Natural killer cell (primary cell): ENCODE data around the gene CGGBP1. TPM values are rescaled to one million over a fixed set of nuclear protein-coding genes. Genes with fewer than 3 reads are reported as not detected.
A peak's percentile ranks its signal among the peaks of the same experiment; 100 is the strongest.

Experiments
- ATAC-seq, 3 donors: fragments of 150-1000 bp in 2 of 3; fragments of 200-7000 bp in 1 of 3; cut with Tn5 transposase; 1 replicate in 1 of 3; 2 replicates in 2 of 3; pipeline ENCODE4 v1.10.0; 2021; ENCODE audit warnings: mild to moderate bottlenecking in 2 of 3, moderate library complexity in 2 of 3
- DNase-seq, 2 donors: peaks; one replicate each; pipeline versions ENCODE4 v3.0.0 to v3.0.0-alpha.2; 2013 to 2021; ENCODE audit warnings: mixed read lengths in 1 of 2
- H3K27ac ChIP-seq: one replicate; pipeline ENCODE4 v1.5.1; 2013; ENCODE audit warnings: mild to moderate bottlenecking, low read length
- H3K27me3 ChIP-seq: one replicate; pipeline ENCODE4 v1.6.1; 2013; ENCODE audit warnings: low read length; ENCODE audit not compliant: control insufficient read depth, insufficient read depth
- H3K36me3 ChIP-seq: one replicate; pipeline ENCODE4 v1.6.1; 2013; ENCODE audit warnings: low read length; ENCODE audit not compliant: control insufficient read depth, insufficient read depth
- H3K4me1 ChIP-seq: one replicate; pipeline ENCODE4 v1.6.1; 2013; ENCODE audit warnings: low read length; ENCODE audit not compliant: control insufficient read depth, insufficient read depth
- H3K4me3 ChIP-seq: one replicate; pipeline ENCODE4 v1.5.1; 2013; ENCODE audit warnings: low read length
- H3K9me3 ChIP-seq: one replicate; pipeline ENCODE4 v1.6.1; 2013; ENCODE audit warnings: low read length; ENCODE audit not compliant: control insufficient read depth, insufficient read depth
- H3K27ac Mint-ChIP-seq, 2 donors: one replicate each; pipeline ENCODE4 v1.8.0; 2022; ENCODE audit warnings: mild to moderate bottlenecking in 2 of 2, mixed read lengths in 2 of 2, moderate library complexity in 1 of 2
- H3K27me3 Mint-ChIP-seq, 2 donors: one replicate each; pipeline ENCODE4 v1.8.0; 2022; ENCODE audit warnings: low read depth in 2 of 2, mixed read lengths in 2 of 2
- H3K36me3 Mint-ChIP-seq: one replicate; pipeline ENCODE4 v1.8.0; 2022; ENCODE audit warnings: mixed read lengths
- H3K4me1 Mint-ChIP-seq, 2 donors: one replicate each; pipeline ENCODE4 v1.8.0; 2022; ENCODE audit warnings: mixed read lengths in 2 of 2
- H3K4me3 Mint-ChIP-seq: one replicate; pipeline ENCODE4 v1.8.0; 2022; ENCODE audit warnings: mild to moderate bottlenecking, moderate library complexity, mixed read lengths
- H3K9me3 Mint-ChIP-seq, 2 donors: one replicate each; pipeline ENCODE4 v1.8.0; 2022; ENCODE audit warnings: mixed read lengths in 2 of 2
- CTCF ChIP-seq: fragments of 200-600 bp; IDR thresholded peaks from one replicate; pipeline ENCODE4 v1.8.0; 2022; ENCODE audit warnings: antibody characterized with exemption
- WGBS: methylation state at CpG from one replicate; pipeline ENCODE4 v1.1.7; 2013; ENCODE audit warnings: missing lambda C conversion rate; ENCODE audit not compliant: insufficient coverage; 5-methylcytosine and 5-hydroxymethylcytosine counted together
- intact Hi-C: fragments of 100-400 bp; cut with micrococcal nuclease; formaldehyde crosslinking; loops from one replicate; pipeline ENCODE4 v1.14.2; 2022
- total RNA-seq, 4 donors: library from RNA; stranded (reverse); fragments of 120-200 nt in 1 of 4; gene quantifications; one replicate each; pipeline versions ENCODE4 v1.2.3 to v1.2.4, GENCODE V29; 2013 to 2022

CGGBP1 gene
- total RNA-seq, 3 donors from 2014 or later (not counting 1 experiment from before 2014, with no cell fraction given), result 99.8 to 103 (median 101) TPM

GRCh38 chr3:88082854-88083253 lies 24.0 kb upstream of the CGGBP1 start:
- 100% methylated on average over 1 of the region's 2 CpGs for WGBS
- ATAC-seq (no peak), DNase-seq (no peak)
- Mint-ChIP-seq H3K27ac (peak overlapping the region in 1 of 2 donors; percentile 15), H3K4me3 (no peak overlapping the region), H3K27me3 (no peaks in the 10 kb centered on the region), H3K36me3 (peaks cover 5% of the 10 kb centered on the region), H3K4me1 (peaks cover 48 to 54% of the 10 kb centered on the region in 2 donors), H3K9me3 (no peaks in the 10 kb centered on the region)
- Histone ChIP-seq H3K27me3 (no peaks in the 10 kb centered on the region), H3K4me1 (no peaks in the 10 kb centered on the region), H3K4me3 (no peak overlapping the region), H3K36me3 (peaks cover 7% of the 10 kb centered on the region), H3K27ac (no peak overlapping the region), H3K9me3 (no peaks in the 10 kb centered on the region)
- TF ChIP-seq CTCF, result no peak
- intact Hi-C loops, result no loop called here

DNA sequence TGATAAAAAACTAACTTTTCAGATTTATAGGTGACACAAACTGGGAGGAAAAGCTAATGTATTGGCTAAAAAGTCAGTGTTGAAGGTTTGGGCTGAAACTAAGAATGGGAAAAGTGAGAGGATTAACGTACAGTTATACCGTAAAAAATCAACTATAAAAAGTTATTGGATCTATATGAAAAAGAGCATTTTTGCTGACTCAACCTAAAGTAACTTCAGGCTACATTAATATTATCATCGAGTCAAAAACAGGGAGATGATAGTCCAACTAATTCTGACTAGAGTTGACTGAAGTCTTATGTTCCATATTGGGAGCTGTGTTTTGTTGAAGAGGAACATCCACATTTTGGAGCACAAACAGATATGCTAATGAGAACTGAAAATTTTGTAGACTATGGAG lies 20.1 kb upstream of the CGGBP1 start:
- peaks cover 59 to 68% of the 10 kb centered on the region in 2 donors for H3K4me1 Mint-ChIP-seq
- no peaks in the 10 kb centered on the region for H3K9me3 ChIP-seq
- no peak for DNase-seq
- H3K4me3 ChIP-seq, result no peak overlapping the region
- H3K36me3 ChIP-seq, result no peaks in the 10 kb centered on the region
- TF ChIP-seq CTCF, result no peak
- no peak overlapping the region for H3K27ac ChIP-seq
- no peaks in the 10 kb centered on the region for H3K9me3 Mint-ChIP-seq
- no peaks in the 10 kb centered on the region for H3K36me3 Mint-ChIP-seq
- ATAC-seq, result no peak
- WGBS, result no CpG with 5 or more reads among the region's 3 CpGs
- H3K27ac Mint-ChIP-seq, result peak overlapping the region in 1 of 2 donors; percentile 2
- H3K4me3 Mint-ChIP-seq, result no peak overlapping the region
- intact Hi-C loops, result no loop called here
- no peaks in the 10 kb centered on the region for H3K4me1 ChIP-seq
- no peaks in the 10 kb centered on the region for H3K27me3 Mint-ChIP-seq
- no peaks in the 10 kb centered on the region for H3K27me3 ChIP-seq

DNA sequence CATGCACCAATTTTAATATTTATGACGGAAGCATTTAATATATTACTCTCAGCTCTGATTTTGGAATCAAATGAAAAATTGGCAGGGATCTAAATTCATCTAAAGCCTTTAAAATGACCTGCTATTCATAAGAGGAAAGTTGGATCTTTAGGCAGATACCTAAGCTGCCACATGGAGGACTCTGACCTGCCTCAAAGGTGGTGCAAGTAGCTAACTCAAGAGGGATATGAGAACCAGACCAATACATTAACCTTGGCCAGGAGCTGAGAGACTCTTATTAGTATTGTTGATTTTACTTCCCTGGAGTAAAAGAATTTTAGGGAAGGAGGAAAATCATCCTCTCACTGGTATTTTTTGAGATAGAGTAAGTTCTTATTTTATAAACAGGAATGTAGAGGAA lies 17.9 kb upstream of the CGGBP1 start:
- Mint-ChIP-seq H3K36me3 (no peaks in the 10 kb centered on the region), H3K4me3 (no peak overlapping the region), H3K4me1 (peaks cover 58 to 65% of the 10 kb centered on the region in 2 donors), H3K27me3 (no peaks in the 10 kb centered on the region), H3K9me3 (no peaks in the 10 kb centered on the region), H3K27ac (peak overlapping the region; percentile 2 to 35)
- Histone ChIP-seq H3K4me3 (no peak overlapping the region), H3K27ac (no peak overlapping the region), H3K27me3 (no peaks in the 10 kb centered on the region), H3K36me3 (no peaks in the 10 kb centered on the region), H3K4me1 (no peaks in the 10 kb centered on the region), H3K9me3 (no peaks in the 10 kb centered on the region)
- WGBS, result 100% methylated on average over 1 of the region's 1 CpG
- DNase-seq (no peak), ATAC-seq (no peak)
- intact Hi-C loops, result no loop called here
- TF ChIP-seq CTCF, result no peak

- ATAC-seq (no peak), DNase-seq (no peak)
- Mint-ChIP-seq H3K9me3 (no peaks in the 10 kb centered on the region), H3K4me3 (no peak overlapping the region), H3K36me3 (no peaks in the 10 kb centered on the region), H3K4me1 (peaks cover 55 to 59% of the 10 kb centered on the region in 2 donors), H3K27me3 (no peaks in the 10 kb centered on the region), H3K27ac (peak overlapping the region; percentile 2 to 35)
- H3K36me3 ChIP-seq, result no peaks in the 10 kb centered on the region
- H3K27ac ChIP-seq, result no peak overlapping the region
- H3K27me3 ChIP-seq, result no peaks in the 10 kb centered on the region
- no peaks in the 10 kb centered on the region for H3K9me3 ChIP-seq
- WGBS, result 100% methylated on average over 1 of the region's 2 CpGs
- no peak for TF ChIP-seq CTCF
- no peaks in the 10 kb centered on the region for H3K4me1 ChIP-seq
- no peak overlapping the region for H3K4me3 ChIP-seq
- intact Hi-C loops, result no loop called here
Measured at GRCh38 chr3:88075497-88075896, 16.7 kb upstream of the CGGBP1 start.
